ENCODE data around the gene P2RX3. TPM values are rescaled to one million over a fixed set of nuclear protein-coding genes. Genes with fewer than 3 reads are reported as not detected.

P2RX3 gene
- total and polyA plus RNA-seq, 2 donors (not counting 1 experiment from before 2014, with no cell fraction given) = not detected

DNA sequence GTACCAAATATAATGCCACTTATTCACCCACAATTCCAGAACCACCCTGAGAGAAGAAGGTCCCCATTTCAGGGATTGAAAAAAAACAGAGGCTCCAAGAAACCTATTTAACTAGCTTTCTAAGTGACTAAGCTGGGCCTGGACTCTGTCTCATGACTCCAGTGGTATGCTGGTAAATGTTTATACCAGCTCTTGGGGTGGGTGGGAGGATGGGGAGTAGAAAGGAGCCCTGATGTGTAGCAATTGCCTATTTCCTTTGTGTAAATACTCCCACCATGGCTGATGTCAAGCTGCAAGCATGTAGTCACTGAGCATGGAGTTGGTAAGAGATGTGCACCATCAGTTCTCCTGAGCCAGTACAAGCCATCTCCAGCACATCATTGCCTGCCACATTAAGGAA is 40.0 kb downstream of the P2RX3 start:
- Histone ChIP-seq H3K27ac (ENCODE audit: insufficient read depth, low read length) (no peak overlapping the region), H2AFZ (ENCODE audit: low read length) (no peak overlapping the region), H3K4me2 (ENCODE audit: extremely low read depth, insufficient read depth, low read length) (no peak overlapping the region), H3K27me3 (ENCODE audit: control insufficient read depth, insufficient read depth, low read length) (no peaks in the 10 kb centered on the region), H3K4me1 (ENCODE audit: control insufficient read depth, extremely low read depth, insufficient read depth, low read length) (no peaks in the 10 kb centered on the region), H3K4me3 (replicated peaks in 1 of 4; ENCODE audit: control extremely low read depth in 1 of 4, insufficient read depth in 1 of 4, low read depth in 3 of 4, low read length in 4 of 4) (no peak overlapping the region), H3K9me3 (ENCODE audit: control insufficient read depth, insufficient read depth, low read depth, low read length) (no peaks in the 10 kb centered on the region), H3K79me2 (ENCODE audit: control insufficient read depth, insufficient read depth, low read length) (no peaks in the 10 kb centered on the region), H3K9ac (ENCODE audit: insufficient read depth, low read length) (no peak overlapping the region), H3K36me3 (ENCODE audit: control insufficient read depth, insufficient read depth, low read length) (no peaks in the 10 kb centered on the region), H4K20me1 (ENCODE audit: control insufficient read depth, extremely low read depth, insufficient read depth, low read length) (no peaks in the 10 kb centered on the region)
- DNase-seq (ENCODE audit: low read depth in 2 of 2) = no peak
- TF ChIP-seq EZH2 (IDR thresholded peaks at IDR 0.05; ENCODE audit: low read length, missing control alignments) = no peak
- TF ChIP-seq, protein P1, sequence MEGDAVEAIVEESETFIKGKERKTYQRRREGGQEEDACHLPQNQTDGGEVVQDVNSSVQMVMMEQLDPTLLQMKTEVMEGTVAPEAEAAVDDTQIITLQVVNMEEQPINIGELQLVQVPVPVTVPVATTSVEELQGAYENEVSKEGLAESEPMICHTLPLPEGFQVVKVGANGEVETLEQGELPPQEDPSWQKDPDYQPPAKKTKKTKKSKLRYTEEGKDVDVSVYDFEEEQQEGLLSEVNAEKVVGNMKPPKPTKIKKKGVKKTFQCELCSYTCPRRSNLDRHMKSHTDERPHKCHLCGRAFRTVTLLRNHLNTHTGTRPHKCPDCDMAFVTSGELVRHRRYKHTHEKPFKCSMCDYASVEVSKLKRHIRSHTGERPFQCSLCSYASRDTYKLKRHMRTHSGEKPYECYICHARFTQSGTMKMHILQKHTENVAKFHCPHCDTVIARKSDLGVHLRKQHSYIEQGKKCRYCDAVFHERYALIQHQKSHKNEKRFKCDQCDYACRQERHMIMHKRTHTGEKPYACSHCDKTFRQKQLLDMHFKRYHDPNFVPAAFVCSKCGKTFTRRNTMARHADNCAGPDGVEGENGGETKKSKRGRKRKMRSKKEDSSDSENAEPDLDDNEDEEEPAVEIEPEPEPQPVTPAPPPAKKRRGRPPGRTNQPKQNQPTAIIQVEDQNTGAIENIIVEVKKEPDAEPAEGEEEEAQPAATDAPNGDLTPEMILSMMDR (conservative IDR thresholded peaks at IDR 0.05 in 1 of 2, IDR thresholded peaks at IDR 0.05 in 1 of 2; ENCODE audit: low read depth in 1 of 2, low read length in 2 of 2) = no peak

DNA sequence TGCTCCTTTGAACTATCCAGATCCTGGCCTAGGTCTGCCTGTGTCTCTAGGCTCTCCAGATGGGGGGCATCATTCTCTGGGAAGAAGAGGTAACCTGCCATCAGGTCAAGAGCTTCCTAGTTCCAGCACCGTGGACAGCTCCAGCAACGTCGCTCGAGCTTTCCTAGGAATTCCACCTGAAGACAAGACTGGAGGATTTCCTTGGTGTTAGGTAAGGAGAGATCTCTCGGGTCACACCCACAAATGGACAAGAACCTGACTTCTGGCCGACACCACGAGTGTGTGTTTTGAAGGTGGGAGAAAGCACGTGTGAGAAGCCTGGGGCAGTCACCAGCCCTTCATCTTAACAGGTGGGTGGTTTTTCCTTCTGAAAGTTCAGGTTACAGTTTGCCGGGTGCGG is 41.6 kb downstream of the P2RX3 start:
- H3K4me2 ChIP-seq (ENCODE audit: extremely low read depth, insufficient read depth, low read length) = no peak overlapping the region
- H4K20me1 ChIP-seq (ENCODE audit: control insufficient read depth, extremely low read depth, insufficient read depth, low read length) = no peaks in the 10 kb centered on the region
- no peaks in the 10 kb centered on the region for H3K27me3 ChIP-seq (ENCODE audit: control insufficient read depth, insufficient read depth, low read length)
- no peaks in the 10 kb centered on the region for H3K79me2 ChIP-seq (ENCODE audit: control insufficient read depth, insufficient read depth, low read length)
- H3K4me1 ChIP-seq (ENCODE audit: control insufficient read depth, extremely low read depth, insufficient read depth, low read length) = no peaks in the 10 kb centered on the region
- DNase-seq (ENCODE audit: low read depth in 2 of 2) = peak; percentile 23 to 29
- H2AFZ ChIP-seq (ENCODE audit: low read length) = no peak overlapping the region
- H3K4me3 ChIP-seq (replicated peaks in 1 of 4; ENCODE audit: control extremely low read depth in 1 of 4, insufficient read depth in 1 of 4, low read depth in 3 of 4, low read length in 4 of 4) = no peak overlapping the region
- no peak overlapping the region for H3K9ac ChIP-seq (ENCODE audit: insufficient read depth, low read length)
- H3K36me3 ChIP-seq (ENCODE audit: control insufficient read depth, insufficient read depth, low read length) = no peaks in the 10 kb centered on the region
- no peaks in the 10 kb centered on the region for H3K9me3 ChIP-seq (ENCODE audit: control insufficient read depth, insufficient read depth, low read depth, low read length)
- no peak overlapping the region for H3K27ac ChIP-seq (ENCODE audit: insufficient read depth, low read length)
- TF ChIP-seq, protein P1 (conservative IDR thresholded peaks at IDR 0.05 in 1 of 2, IDR thresholded peaks at IDR 0.05 in 1 of 2; ENCODE audit: low read depth in 1 of 2, low read length in 2 of 2) = no peak
- no peak for TF ChIP-seq EZH2 (IDR thresholded peaks at IDR 0.05; ENCODE audit: low read length, missing control alignments)

DNA sequence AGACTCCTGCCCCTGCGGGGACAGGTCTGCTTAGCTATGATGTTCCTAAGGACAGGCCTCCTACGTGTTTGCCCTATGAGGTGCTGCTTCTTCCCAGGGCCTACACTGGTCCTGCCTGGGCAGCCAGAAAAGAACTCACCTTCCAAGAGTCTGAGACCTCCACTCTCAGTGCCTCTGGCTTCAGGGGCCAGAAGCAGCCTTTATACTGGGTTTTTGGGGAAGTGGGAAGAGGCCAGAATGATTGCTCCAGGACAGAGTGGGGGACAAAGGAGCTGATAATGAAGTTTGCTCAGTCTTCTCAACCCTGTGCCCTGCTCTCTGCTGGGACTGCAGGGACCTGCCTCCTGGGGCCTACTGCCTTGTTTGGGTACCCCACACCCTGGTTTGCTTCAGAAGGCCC is 42.8 kb downstream of the P2RX3 start, which contains the start of gene PRG3:
Gene PRG3 (minus strand): TSS at position 176 of the 400 bp plus-strand sequence. CDS start 442 bp downstream, outside the sequence.
- no peak within 1 kb of the TSS for H3K27ac ChIP-seq (ENCODE audit: insufficient read depth, low read length)
- H3K27me3 ChIP-seq (ENCODE audit: control insufficient read depth, insufficient read depth, low read length) = no peaks in the 10 kb centered on the region
- H3K36me3 ChIP-seq (ENCODE audit: control insufficient read depth, insufficient read depth, low read length) = no peaks in the 10 kb centered on the region
- no peak within 1 kb of the TSS for H3K4me3 ChIP-seq (replicated peaks in 1 of 4; ENCODE audit: control extremely low read depth in 1 of 4, insufficient read depth in 1 of 4, low read depth in 3 of 4, low read length in 4 of 4)
- H3K9me3 ChIP-seq (ENCODE audit: control insufficient read depth, insufficient read depth, low read depth, low read length) = no peaks in the 10 kb centered on the region
- DNase-seq (ENCODE audit: low read depth in 2 of 2) = no peak
- no peaks in the 10 kb centered on the region for H3K79me2 ChIP-seq (ENCODE audit: control insufficient read depth, insufficient read depth, low read length)
- TF ChIP-seq, protein P1 (conservative IDR thresholded peaks at IDR 0.05 in 1 of 2, IDR thresholded peaks at IDR 0.05 in 1 of 2; ENCODE audit: low read depth in 1 of 2, low read length in 2 of 2) = no peak
- no peak for TF ChIP-seq EZH2 (IDR thresholded peaks at IDR 0.05; ENCODE audit: low read length, missing control alignments)
- H3K9ac ChIP-seq (ENCODE audit: insufficient read depth, low read length) = no peak within 1 kb of the TSS
- no peaks in the 10 kb centered on the region for H3K4me1 ChIP-seq (ENCODE audit: control insufficient read depth, extremely low read depth, insufficient read depth, low read length)
- no peaks in the 10 kb centered on the region for H4K20me1 ChIP-seq (ENCODE audit: control insufficient read depth, extremely low read depth, insufficient read depth, low read length)
- H3K4me2 ChIP-seq (ENCODE audit: extremely low read depth, insufficient read depth, low read length) = no peak within 1 kb of the TSS
- no peak within 1 kb of the TSS for H2AFZ ChIP-seq (ENCODE audit: low read length)

Data from fibroblast of lung (primary cell).